Keratinocyte (primary cell): ENCODE measurements around the gene SLC4A1AP.

Experiments used
- EZH2 ChIP-seq: IDR thresholded peaks from one replicate; pipeline ENCODE4 v1.6.1; 2012; ENCODE audit warnings: inconsistent platforms, mild to moderate bottlenecking, low read length, moderate library complexity
- TF ChIP-seq, protein P1 (sequence below), 3 experiments: IDR thresholded peaks in 1 of 3; conservative IDR thresholded peaks in 1 of 3; optimal IDR thresholded peaks in 1 of 3; 2 replicates in 2 of 3; 3 replicates in 1 of 3; pipeline versions ENCODE3 to v1.5.1; 2011; ENCODE audit warnings: low read length in 3 of 3, mild to moderate bottlenecking in 3 of 3, moderate library complexity in 2 of 3, control low read depth in 1 of 3, inconsistent platforms in 1 of 3; ENCODE audit not compliant: insufficient read depth in 2 of 3; ENCODE audit errors: extremely low read depth in 1 of 3

DNA sequence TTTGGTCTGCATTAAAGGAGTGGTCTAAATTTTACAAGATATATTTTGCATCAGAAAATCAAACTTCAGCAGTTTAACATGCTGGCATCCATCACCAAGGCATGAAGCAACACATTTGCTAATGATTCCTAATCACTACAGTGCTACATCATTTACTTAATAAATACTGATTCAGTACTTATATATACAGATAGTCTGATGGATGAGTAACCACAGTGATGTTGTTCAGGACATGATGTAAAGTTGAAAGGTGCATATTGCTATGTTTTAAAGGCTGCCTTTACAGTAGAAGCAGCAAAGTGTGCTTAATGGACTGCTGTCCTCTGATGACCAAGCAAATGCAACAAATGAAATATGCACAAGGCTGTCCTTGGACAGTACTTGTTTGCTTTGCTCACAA, 11.3 kb upstream of the SLC4A1AP start:
- TF ChIP-seq, protein P1, sequence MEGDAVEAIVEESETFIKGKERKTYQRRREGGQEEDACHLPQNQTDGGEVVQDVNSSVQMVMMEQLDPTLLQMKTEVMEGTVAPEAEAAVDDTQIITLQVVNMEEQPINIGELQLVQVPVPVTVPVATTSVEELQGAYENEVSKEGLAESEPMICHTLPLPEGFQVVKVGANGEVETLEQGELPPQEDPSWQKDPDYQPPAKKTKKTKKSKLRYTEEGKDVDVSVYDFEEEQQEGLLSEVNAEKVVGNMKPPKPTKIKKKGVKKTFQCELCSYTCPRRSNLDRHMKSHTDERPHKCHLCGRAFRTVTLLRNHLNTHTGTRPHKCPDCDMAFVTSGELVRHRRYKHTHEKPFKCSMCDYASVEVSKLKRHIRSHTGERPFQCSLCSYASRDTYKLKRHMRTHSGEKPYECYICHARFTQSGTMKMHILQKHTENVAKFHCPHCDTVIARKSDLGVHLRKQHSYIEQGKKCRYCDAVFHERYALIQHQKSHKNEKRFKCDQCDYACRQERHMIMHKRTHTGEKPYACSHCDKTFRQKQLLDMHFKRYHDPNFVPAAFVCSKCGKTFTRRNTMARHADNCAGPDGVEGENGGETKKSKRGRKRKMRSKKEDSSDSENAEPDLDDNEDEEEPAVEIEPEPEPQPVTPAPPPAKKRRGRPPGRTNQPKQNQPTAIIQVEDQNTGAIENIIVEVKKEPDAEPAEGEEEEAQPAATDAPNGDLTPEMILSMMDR (optimal IDR thresholded peaks at IDR 0.05 in 1 of 3, IDR thresholded peaks at IDR 0.05 in 1 of 3, conservative IDR thresholded peaks at IDR 0.05 in 1 of 3; ENCODE audit: extremely low read depth in 1 of 3, insufficient read depth in 2 of 3, low read length in 3 of 3), result no peak
- TF ChIP-seq EZH2, result no peak
